ENCODE measurements around the gene POC1A. TPM values are rescaled to one million over a fixed set of nuclear protein-coding genes. Genes with fewer than 3 reads are reported as not detected.
A peak's percentile ranks its signal among the peaks of the same experiment; 100 is the strongest.

The POC1A gene
- total RNA-seq, 2 experiments from 2014 or later = 32.3 to 32.7 TPM

DNA sequence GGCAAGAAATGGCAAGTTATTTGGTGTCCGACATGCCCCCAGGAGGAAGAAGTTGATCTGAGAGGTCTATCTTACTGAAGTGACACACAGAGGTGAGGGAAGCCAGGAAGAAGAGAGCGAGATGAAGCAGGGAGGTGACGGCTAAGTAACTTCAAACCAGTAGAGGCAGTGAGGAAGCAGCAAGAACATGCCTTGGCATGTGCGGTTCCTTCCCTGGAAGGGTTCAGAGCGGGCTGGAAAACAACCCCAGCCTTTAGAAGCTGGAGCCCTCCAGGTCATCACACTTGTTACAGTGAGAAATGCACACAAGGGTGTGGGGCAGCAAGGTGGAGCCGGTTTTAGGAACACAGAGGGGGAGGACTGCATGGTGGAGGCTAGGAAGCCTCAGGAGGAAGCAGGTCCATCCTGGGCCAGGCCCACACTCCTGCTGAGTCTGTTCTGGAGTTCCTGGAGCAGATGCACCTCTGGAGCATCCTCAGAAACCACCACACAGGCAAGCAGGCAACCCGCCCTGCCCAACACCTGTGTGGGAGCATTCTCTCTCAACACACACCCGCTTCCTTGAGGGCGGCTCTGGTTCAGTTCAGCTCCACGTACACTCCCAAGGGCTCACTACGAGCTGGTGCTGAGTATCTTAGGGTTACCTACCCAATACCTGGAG is 47.1 kb downstream of the POC1A start:
- H3K9me3 Mint-ChIP-seq = no peaks in the 10 kb centered on the region
- peaks cover 5% of the 10 kb centered on the region for H3K36me3 Mint-ChIP-seq (ENCODE audit: low read depth)
- no peak for DNase-seq
- H3K27me3 Mint-ChIP-seq (ENCODE audit: low read depth) = no peaks in the 10 kb centered on the region
- CTCF ChIA-PET = no interaction called here
- H3K4me1 Mint-ChIP-seq (ENCODE audit: low read depth) = no peaks in the 10 kb centered on the region
- no peak overlapping the region for H3K27ac Mint-ChIP-seq
- no peak overlapping the region for H3K4me3 Mint-ChIP-seq
- intact Hi-C loops (cut with micrococcal nuclease) = no loop called here

DNA sequence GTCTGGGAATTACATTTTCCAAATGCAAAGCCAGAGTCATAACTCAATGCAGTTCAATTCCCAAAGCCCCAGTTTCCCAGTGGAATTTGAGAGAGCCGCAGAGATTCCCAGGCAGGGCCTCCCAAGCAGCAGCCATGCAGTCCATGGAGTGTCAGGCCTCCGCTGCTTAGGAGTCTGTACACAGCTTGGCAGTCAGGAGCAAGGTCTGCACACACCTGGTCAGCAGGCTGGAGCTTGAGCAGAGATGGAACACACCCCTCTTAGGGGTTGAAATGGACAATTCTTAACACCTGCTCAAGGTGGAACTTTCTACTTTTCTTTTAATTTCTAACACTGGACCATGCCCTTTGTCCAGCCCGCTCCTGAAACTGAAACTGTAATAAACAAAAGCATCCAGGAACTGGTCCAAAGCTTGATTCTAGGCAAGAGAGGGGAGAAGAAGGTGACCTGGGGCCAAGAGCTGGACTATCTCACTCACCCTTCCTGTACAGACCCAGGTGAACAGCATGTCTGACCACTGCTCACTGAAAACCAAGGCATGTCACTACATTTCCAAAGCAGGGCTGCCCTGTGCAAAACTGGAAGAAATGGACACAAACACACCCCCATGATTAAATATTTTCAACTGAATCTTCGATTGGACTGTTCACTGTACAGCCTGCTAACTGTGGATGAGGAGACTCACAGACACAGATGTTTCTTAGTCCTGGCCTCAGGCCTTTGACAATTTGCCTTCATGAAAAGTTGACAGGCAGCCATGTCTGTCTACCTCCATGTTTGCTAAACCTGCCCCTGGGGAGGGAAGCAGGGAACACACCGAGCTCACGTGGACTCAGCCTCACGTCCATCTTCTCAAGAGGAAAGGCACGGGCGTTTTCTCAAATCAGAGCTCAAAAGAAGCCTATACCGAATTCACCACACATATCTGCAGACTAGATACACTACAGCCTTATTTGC is 49.3 kb downstream of the POC1A start:
- Mint-ChIP-seq H3K27ac (no peak overlapping the region), H3K27me3 (ENCODE audit: low read depth) (no peaks in the 10 kb centered on the region)
- CTCF ChIA-PET = interaction anchor here (1.2 kb wide), 1 partner anchor 17 kb away, joined by 3 read pairs; no protein-coding TSS in a partner anchor

DNA sequence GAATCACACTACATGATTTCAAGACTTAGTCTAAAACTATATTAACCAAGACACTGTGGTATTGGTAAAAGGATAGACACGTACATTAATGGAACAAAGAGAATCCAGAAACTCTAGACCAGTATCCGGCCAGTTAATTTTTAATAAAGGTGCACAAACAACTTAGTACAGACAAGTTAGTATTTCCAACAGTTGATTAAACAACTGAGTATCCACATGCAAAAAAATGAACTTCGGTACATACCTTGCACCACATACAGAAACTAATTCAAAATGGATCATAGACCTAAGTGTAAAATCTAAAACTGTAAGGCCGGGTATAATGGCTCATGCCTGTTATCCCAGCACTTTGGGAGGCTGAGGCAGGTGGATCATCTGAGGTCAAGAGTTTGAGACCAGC is 51.3 kb downstream of the POC1A start:
- H3K4me1 Mint-ChIP-seq (ENCODE audit: low read depth) = no peaks in the 10 kb centered on the region
- H3K27me3 Mint-ChIP-seq (ENCODE audit: low read depth) = no peaks in the 10 kb centered on the region
- H3K36me3 Mint-ChIP-seq (ENCODE audit: low read depth) = peaks cover 13% of the 10 kb centered on the region
- peaks cover 8% of the 10 kb centered on the region for H3K9me3 Mint-ChIP-seq
- no peak overlapping the region for H3K27ac Mint-ChIP-seq
- intact Hi-C loops (cut with micrococcal nuclease) = no loop called here
- no peak overlapping the region for H3K4me3 Mint-ChIP-seq
- CTCF ChIA-PET = no interaction called here
- DNase-seq = no peak

More for the DNA sequence above, 49.3 kb downstream of the POC1A start:
- Mint-ChIP-seq H3K4me1 (ENCODE audit: low read depth) (no peaks in the 10 kb centered on the region), H3K36me3 (ENCODE audit: low read depth) (peaks cover 12% of the 10 kb centered on the region), H3K4me3 (no peak overlapping the region), H3K9me3 (peaks cover 8% of the 10 kb centered on the region)
- intact Hi-C loops (cut with micrococcal nuclease) = no loop called here
- DNase-seq = no peak

DNA sequence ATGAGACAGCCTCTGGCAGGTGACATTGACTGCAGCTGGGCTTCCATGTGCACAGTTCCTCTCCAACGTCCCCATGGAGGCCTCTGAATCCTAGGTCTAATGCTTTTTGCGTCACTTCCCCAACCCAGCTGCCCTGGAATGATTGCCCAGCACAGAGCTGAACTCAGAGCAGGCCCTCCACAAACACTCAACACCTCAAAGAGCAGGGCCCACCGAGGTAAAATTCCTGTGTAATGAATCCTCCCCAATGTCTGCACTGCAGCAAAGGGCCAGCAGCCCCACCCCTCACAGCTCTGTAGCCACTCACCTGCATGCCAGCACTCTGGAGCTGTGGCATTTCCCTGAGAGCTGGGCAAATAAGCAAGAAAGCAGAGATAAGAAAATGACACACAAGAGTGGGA is 55.2 kb downstream of the POC1A start:
- Mint-ChIP-seq H3K4me3 (no peak overlapping the region), H3K36me3 (ENCODE audit: low read depth) (peaks cover 14% of the 10 kb centered on the region), H3K9me3 (peaks cover 8% of the 10 kb centered on the region), H3K27ac (peak overlapping the region; percentile 37), H3K4me1 (ENCODE audit: low read depth) (no peaks in the 10 kb centered on the region), H3K27me3 (ENCODE audit: low read depth) (no peaks in the 10 kb centered on the region)
- no peak for DNase-seq
- intact Hi-C loops (cut with micrococcal nuclease) = no loop called here
- CTCF ChIA-PET = no interaction called here

DNA sequence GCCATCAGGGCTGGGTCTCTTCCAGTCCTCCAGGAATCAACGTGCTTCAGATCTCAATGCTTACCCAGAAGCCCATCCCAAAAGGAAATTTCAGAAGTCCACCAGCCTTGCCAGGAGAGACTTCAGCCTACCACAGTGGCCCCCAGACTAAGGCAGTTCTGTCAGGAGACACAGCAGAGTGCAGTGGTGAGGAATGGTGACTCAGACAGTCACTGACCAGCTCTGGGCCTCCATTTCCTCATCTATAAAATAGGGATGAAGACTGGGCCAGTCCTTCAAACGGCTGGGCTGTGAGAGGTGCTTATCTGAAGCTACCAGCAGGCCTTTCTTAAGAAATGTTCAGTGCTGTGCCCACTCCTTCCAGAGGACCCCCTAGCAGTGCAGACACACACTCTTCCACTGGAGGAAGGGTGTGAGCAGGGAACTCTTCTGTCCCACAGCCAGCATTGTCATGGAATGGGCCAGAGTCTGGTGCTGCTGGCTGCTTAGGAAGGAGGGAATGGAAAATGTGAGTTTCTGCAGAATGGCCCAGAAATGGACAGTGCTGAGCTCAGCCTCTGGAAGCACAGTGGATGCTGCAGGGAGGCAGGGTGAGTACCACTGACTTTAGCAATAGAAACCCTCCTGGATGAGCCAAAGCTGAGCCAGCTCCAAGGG is 56.2 kb downstream of the POC1A start:
- H3K9me3 Mint-ChIP-seq = peaks cover 8% of the 10 kb centered on the region
- no peaks in the 10 kb centered on the region for H3K4me1 Mint-ChIP-seq (ENCODE audit: low read depth)
- CTCF ChIA-PET = no interaction called here
- H3K27me3 Mint-ChIP-seq (ENCODE audit: low read depth) = no peaks in the 10 kb centered on the region
- intact Hi-C loops (cut with micrococcal nuclease) = no loop called here
- no peak overlapping the region for H3K4me3 Mint-ChIP-seq
- no peak overlapping the region for H3K27ac Mint-ChIP-seq
- DNase-seq = no peak
- peaks cover 16% of the 10 kb centered on the region for H3K36me3 Mint-ChIP-seq (ENCODE audit: low read depth)

DNA sequence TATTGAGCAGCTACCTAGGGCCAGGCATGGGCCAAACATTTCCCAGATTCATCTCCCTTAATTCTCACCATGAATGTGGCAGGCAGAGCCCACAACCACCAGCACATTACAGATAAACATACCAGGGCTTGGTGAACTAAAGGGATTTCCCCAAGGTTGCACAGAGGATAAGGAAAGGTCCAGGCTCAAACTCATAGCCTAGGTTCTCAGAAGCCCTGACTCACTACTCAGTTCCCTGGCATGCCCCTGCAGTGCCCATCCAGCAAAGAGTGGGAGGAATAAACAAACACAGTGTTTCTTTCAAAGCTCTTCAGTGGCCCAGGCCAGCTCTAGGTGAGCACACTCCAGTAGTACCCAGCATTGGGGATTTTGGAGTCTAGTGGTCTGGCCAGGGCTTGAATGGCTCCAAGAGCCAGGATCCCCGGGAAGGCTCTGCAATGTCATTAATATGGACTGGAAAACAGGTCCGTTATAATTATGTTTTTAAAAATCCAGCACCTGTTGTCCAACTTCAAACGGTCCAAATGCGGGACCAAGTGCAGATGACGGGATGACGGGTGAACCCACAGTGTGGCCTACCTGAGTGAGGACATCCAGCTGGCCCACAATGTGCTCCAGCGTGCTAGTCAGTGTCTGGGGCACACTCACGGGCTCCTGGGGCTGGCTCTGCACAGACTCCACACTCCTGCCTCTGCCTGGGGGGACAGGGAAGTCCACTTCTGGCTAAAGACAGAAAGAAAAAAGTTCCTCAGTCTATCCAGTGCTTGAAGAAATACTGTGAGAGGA is 58.0 kb downstream of the POC1A start:
- H3K9me3 Mint-ChIP-seq = peaks cover 2% of the 10 kb centered on the region
- CTCF ChIA-PET = interaction anchor here (1.2 kb wide), 1 partner anchor 86 kb away, joined by 3 read pairs; no protein-coding TSS in a partner anchor
- H3K27ac Mint-ChIP-seq = no peak overlapping the region

DNA sequence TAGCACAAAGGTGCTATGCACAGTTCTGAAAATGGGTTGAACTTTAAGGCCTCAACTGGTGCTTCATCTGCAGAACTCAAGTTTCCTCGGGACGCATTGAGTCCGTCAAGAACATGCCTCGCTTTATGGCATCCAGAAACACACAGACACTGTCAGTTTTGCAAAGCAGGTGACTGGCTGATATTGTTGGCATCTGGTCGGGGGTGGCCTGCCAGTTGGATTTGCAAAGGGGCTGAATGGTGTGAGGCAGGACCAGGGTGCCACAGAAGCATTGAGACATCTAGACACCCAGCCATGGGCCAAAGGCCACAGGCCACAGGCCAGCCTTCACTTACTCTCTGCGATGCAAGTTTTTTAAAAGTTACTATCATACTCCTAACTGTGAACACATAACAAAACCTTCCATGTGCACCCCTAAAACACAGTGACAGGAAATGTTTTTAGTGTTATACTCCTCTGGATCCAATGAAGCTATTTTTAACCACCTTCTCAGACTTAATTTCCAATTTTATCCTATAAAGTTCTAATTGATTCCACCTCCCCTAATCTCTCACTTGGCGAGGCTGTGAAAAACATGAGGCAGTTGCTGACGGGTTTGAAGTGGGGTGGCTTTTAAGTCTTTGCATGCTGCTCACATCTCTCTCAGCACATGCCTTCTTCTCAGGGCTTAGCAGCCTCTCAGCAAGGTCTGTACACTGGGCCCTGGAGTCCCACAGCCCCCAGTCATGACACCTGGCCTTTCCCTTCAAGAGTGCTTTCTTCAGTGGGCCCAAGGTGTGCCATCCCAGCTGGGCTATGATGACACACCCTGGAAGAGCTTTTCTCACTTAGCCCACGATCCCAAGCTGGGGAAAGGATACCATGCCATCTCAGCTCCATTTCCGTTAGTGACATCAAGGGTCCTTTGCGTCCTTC is 59.4 kb downstream of the POC1A start:
- no peaks in the 10 kb centered on the region for H3K9me3 Mint-ChIP-seq
- no peaks in the 10 kb centered on the region for H3K27me3 Mint-ChIP-seq (ENCODE audit: low read depth)
- no peak overlapping the region for H3K27ac Mint-ChIP-seq
- no peak overlapping the region for H3K4me3 Mint-ChIP-seq
- CTCF ChIA-PET = no interaction called here
- H3K4me1 Mint-ChIP-seq (ENCODE audit: low read depth) = no peaks in the 10 kb centered on the region
- H3K36me3 Mint-ChIP-seq (ENCODE audit: low read depth) = peaks cover 5% of the 10 kb centered on the region
- intact Hi-C loops (cut with micrococcal nuclease) = no loop called here
- no peak for DNase-seq

More for the DNA sequence above, 58.0 kb downstream of the POC1A start:
- peaks cover 14% of the 10 kb centered on the region for H3K36me3 Mint-ChIP-seq (ENCODE audit: low read depth)
- H3K27me3 Mint-ChIP-seq (ENCODE audit: low read depth) = no peaks in the 10 kb centered on the region
- H3K4me1 Mint-ChIP-seq (ENCODE audit: low read depth) = no peaks in the 10 kb centered on the region
- no peak for DNase-seq
- H3K4me3 Mint-ChIP-seq = no peak overlapping the region
- intact Hi-C loops (cut with micrococcal nuclease) = no loop called here

DNA sequence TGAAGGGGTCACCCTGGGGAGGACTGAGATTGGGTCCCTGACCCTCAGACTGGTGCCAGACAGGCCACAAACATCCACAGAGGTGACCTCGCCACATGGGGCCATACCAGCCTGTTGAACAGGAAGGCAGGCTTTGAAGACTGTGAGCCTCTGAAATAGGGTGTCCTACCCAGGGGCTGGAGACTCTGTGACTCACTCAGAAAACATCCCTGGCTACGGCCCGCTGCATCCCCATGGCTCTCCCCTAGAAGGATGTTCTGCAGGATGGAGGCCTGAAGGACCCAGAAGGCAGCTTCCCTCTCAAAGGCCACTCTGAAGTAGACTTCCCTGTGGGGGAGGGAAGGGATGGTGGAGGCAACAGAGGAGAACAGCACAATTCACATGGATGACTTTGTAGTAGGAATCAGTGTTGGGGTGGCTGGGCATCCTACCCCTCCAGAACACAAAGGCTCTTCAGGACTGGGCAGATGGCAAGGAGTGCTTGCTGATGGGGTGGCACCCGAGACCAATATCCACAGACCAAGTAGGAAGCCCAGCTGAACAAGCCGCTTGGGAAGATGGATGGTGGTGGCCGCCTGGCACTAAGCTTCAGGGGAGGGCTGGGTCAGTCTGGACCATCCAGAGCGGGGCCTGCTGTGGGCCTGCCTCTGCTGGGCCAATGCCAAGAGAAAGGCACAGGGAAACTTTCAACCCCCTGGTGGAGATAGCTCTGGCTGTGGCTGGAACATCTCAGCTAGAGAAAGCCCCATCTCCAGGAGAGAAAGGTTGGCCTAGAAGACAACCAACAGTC is 60.3 kb downstream of the POC1A start:
- H3K36me3 Mint-ChIP-seq (ENCODE audit: low read depth) = peaks cover 5% of the 10 kb centered on the region
- H3K4me1 Mint-ChIP-seq (ENCODE audit: low read depth) = no peaks in the 10 kb centered on the region
- no peak overlapping the region for H3K4me3 Mint-ChIP-seq
- H3K27ac Mint-ChIP-seq = no peak overlapping the region
- DNase-seq = no peak
- no peaks in the 10 kb centered on the region for H3K9me3 Mint-ChIP-seq
- intact Hi-C loops (cut with micrococcal nuclease) = no loop called here
- CTCF ChIA-PET = no interaction called here
- H3K27me3 Mint-ChIP-seq (ENCODE audit: low read depth) = no peaks in the 10 kb centered on the region

DNA sequence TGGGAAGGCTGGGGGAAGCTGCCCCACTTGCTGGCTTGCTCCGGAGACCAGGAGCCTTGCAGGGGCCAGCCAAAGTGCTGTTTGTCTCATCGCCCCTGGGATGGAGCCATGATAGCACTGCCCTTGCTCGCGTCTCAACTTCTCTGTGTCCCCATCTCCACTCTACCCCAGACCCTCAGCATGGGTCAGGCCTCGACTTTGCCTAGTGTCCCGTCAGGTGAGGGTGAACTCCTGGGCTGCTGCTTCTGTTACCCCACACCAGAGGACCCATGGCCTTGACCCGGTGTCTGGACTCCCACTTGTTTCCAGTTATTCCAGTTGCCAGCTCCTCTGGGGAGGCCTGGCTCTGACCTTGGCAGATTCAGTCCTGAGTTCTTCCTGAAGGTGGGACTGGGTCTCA is 61.3 kb downstream of the POC1A start:
- no peak overlapping the region for H3K4me3 Mint-ChIP-seq
- intact Hi-C loops (cut with micrococcal nuclease) = no loop called here
- H3K9me3 Mint-ChIP-seq = no peaks in the 10 kb centered on the region
- CTCF ChIA-PET = no interaction called here
- no peak overlapping the region for H3K27ac Mint-ChIP-seq
- no peaks in the 10 kb centered on the region for H3K4me1 Mint-ChIP-seq (ENCODE audit: low read depth)
- DNase-seq = no peak
- H3K27me3 Mint-ChIP-seq (ENCODE audit: low read depth) = no peaks in the 10 kb centered on the region
- peaks cover 5% of the 10 kb centered on the region for H3K36me3 Mint-ChIP-seq (ENCODE audit: low read depth)

DNA sequence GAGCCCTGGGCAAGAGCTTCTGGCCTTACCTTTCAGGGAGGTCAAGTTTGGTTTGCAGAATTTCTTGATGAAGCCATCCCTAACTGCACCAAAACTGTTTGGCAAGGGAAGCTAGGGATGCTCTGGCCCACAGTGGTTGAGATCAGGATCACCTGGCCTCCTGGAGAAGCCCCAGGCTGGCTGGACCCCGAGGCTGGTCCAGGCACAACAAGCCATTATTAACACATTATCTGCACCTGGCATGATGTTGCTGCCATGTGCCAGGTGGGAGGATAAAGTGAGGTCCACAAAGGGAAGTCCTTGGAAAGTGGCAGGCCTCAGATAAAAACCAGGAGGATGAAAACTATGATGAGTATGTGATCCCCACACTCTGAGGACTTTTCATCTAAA is 62.0 kb downstream of the POC1A start:
- Mint-ChIP-seq H3K36me3 (ENCODE audit: low read depth) (peaks cover 5% of the 10 kb centered on the region), H3K27me3 (ENCODE audit: low read depth) (no peaks in the 10 kb centered on the region), H3K4me1 (ENCODE audit: low read depth) (peaks cover 6% of the 10 kb centered on the region), H3K4me3 (no peak overlapping the region), H3K27ac (no peak overlapping the region), H3K9me3 (no peaks in the 10 kb centered on the region)
- no peak for DNase-seq
- CTCF ChIA-PET = interaction anchor here (1.4 kb wide), 1 partner anchor 29 kb away, joined by 3 read pairs; no protein-coding TSS in a partner anchor
- intact Hi-C loops (cut with micrococcal nuclease) = no loop called here
